ENCODE measurements around the gene AUTS2. TPM values are rescaled to one million over a fixed set of nuclear protein-coding genes. Genes with fewer than 3 reads are reported as not detected.

AUTS2 gene
- total RNA-seq, 1 donor from 2014 or later = 53.0 TPM

DNA sequence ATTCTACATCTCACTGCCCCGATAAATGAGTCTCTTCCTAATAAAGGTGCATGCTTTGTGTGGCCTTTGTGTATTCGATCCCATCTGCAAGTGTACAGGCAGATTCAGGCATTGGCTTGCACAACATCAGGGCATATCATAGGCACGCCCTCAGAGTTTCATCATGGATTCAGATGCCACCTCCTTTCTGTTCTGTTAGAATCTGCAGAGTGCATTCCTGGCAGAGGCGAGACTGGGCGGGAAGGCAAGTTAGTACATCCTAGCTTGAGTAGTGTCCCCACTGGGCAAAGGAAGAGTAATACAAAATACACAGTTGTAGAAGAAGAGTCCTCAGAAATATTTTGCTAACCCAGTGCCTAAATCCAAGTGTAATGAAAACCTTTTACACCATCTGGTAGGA, 1187.2 kb downstream of the AUTS2 start:
- Histone ChIP-seq H3K36me3 (peaks cover 0 to 61% of the 10 kb centered on the region in 2 donors), H3K27ac (no peak overlapping the region), H3K4me1 (no peaks in the 10 kb centered on the region), H3K9me3 (no peaks in the 10 kb centered on the region), H3K4me3 (no peak overlapping the region), H3K27me3 (no peaks in the 10 kb centered on the region)
- intact Hi-C loops (cut with DNase I) = no loop called here
- TF ChIP-seq POLR2A (IDR thresholded peaks at IDR 0.05) = no peak
- peak in 1 of 2 donors; percentile 14 for TF ChIP-seq POLR2AphosphoS5 (IDR thresholded peaks at IDR 0.05; ENCODE audit: insufficient read depth in 1 of 2, low read depth in 1 of 2)
- DNase-seq (ENCODE audit: extremely low spot score in 2 of 2) = peak in 1 of 2 donors; percentile 60

DNA sequence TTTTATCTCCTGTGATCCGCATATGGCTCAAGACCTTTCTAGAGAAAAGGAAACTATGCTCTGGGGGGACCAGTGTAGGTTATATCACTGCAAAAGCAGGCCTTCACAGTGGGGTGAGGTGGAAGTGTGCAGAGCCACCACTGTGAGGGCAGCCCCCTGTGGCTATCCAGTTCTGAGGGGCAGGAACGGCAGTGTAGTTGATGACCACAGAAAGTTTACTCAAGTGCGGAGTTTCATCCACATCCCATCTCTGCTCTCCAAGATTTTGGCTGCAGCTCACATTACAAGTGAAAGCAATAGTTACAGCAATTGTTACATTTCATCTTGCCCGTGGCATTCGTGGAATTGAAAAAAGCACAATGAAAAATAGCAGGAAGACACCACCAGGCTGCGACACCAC, 1187.8 kb downstream of the AUTS2 start:
- H3K36me3 ChIP-seq = peaks cover 0 to 67% of the 10 kb centered on the region in 2 donors

DNA sequence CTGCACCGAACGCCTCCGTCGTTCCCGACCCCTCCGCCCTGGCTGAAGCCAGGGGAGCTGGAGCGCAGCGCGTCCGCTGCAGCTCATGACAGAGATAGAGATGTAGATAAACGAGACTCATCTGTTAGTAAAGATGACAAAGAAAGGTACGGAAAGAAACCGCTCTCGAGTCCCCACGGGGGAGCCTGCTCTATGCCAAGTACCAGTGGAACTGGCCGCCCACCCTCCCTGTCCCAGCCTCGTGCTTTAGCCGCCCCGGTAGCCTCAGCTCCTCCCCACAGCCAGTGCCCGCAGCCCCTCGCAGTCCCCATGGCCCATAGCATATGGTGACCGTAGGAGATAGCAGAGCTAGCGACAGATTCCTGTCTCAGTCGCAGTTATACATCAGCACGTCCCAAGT, 1189.0 kb downstream of the AUTS2 start:
- peaks cover 0 to 56% of the 10 kb centered on the region in 2 donors for H3K36me3 ChIP-seq
- H3K27ac ChIP-seq = no peak overlapping the region
- H3K4me1 ChIP-seq = no peaks in the 10 kb centered on the region
- no peaks in the 10 kb centered on the region for H3K27me3 ChIP-seq
- H3K4me3 ChIP-seq = no peak overlapping the region
- DNase-seq (ENCODE audit: extremely low spot score in 2 of 2) = peak in 1 of 2 donors; percentile 77
- H3K9me3 ChIP-seq = no peaks in the 10 kb centered on the region
- TF ChIP-seq POLR2AphosphoS5 (IDR thresholded peaks at IDR 0.05; ENCODE audit: insufficient read depth in 1 of 2, low read depth in 1 of 2) (no peak), POLR2A (IDR thresholded peaks at IDR 0.05) (no peak)
- TF ChIP-seq, protein P1, sequence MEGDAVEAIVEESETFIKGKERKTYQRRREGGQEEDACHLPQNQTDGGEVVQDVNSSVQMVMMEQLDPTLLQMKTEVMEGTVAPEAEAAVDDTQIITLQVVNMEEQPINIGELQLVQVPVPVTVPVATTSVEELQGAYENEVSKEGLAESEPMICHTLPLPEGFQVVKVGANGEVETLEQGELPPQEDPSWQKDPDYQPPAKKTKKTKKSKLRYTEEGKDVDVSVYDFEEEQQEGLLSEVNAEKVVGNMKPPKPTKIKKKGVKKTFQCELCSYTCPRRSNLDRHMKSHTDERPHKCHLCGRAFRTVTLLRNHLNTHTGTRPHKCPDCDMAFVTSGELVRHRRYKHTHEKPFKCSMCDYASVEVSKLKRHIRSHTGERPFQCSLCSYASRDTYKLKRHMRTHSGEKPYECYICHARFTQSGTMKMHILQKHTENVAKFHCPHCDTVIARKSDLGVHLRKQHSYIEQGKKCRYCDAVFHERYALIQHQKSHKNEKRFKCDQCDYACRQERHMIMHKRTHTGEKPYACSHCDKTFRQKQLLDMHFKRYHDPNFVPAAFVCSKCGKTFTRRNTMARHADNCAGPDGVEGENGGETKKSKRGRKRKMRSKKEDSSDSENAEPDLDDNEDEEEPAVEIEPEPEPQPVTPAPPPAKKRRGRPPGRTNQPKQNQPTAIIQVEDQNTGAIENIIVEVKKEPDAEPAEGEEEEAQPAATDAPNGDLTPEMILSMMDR (IDR thresholded peaks at IDR 0.05) = no peak
- intact Hi-C loops (cut with DNase I) = no loop called here

More for the DNA sequence above, 1187.8 kb downstream of the AUTS2 start:
- Histone ChIP-seq H3K4me1 (no peaks in the 10 kb centered on the region), H3K4me3 (no peak overlapping the region), H3K27ac (no peak overlapping the region), H3K9me3 (no peaks in the 10 kb centered on the region), H3K27me3 (no peaks in the 10 kb centered on the region)
- intact Hi-C loops (cut with DNase I) = no loop called here
- DNase-seq (ENCODE audit: extremely low spot score in 2 of 2) = peak in 1 of 2 donors; percentile 47
- TF ChIP-seq POLR2A (IDR thresholded peaks at IDR 0.05) = no peak
- TF ChIP-seq, protein P1 (IDR thresholded peaks at IDR 0.05) = no peak
- TF ChIP-seq POLR2AphosphoS5 (IDR thresholded peaks at IDR 0.05; ENCODE audit: insufficient read depth in 1 of 2, low read depth in 1 of 2) = no peak

DNA sequence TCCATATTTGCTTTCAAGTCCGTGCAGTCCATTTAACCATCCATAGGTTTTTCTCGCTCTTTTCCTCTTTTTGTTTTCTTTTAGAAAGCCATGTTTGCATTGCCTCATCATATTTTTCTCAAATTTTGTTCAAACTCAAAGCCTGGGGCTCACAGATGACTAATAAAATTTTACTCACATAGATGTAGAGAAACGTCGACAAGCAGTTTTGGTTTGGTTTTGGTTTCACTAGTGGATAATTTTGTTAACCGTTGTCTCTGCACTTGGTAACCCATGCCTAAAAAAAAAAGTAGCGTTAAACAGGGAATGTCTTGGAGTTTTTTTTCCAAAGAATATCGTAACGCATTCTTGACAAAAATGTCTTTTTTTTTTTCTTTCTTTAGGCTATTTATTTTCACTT, 1189.5 kb downstream of the AUTS2 start:
- TF ChIP-seq, protein P1 (IDR thresholded peaks at IDR 0.05) = no peak
- TF ChIP-seq POLR2AphosphoS5 (IDR thresholded peaks at IDR 0.05; ENCODE audit: insufficient read depth in 1 of 2, low read depth in 1 of 2) (no peak), POLR2A (IDR thresholded peaks at IDR 0.05) (no peak)
- peaks cover 0 to 54% of the 10 kb centered on the region in 2 donors for H3K36me3 ChIP-seq
- no peaks in the 10 kb centered on the region for H3K27me3 ChIP-seq
- no peaks in the 10 kb centered on the region for H3K4me1 ChIP-seq
- intact Hi-C loops (cut with DNase I) = no loop called here
- no peak overlapping the region for H3K4me3 ChIP-seq
- DNase-seq (ENCODE audit: extremely low spot score in 2 of 2) = no peak
- no peak overlapping the region for H3K27ac ChIP-seq
- no peaks in the 10 kb centered on the region for H3K9me3 ChIP-seq

DNA sequence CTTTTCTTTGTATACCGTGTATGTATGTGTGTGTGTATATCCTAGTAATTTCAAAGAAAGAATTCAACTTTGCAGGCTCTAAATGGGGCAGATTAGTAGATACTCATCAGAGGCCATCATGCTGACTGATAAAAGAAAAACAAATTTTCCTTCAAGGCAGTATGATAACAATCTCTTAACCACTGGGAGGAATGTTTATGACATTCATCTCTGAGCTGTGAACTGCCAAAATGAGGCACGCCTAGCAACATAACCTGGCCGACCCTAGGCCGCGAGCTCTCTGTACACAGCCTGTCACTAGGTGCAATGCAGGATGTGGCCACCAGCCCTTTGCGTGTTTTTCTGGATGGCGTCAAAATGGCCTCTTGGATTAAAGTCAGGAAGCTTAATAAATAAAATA, 1190.0 kb downstream of the AUTS2 start:
- Histone ChIP-seq H3K9me3 (no peaks in the 10 kb centered on the region), H3K27me3 (no peaks in the 10 kb centered on the region), H3K27ac (no peak overlapping the region), H3K36me3 (peaks cover 0 to 53% of the 10 kb centered on the region in 2 donors), H3K4me1 (no peaks in the 10 kb centered on the region), H3K4me3 (no peak overlapping the region)
- no peak for DNase-seq (ENCODE audit: extremely low spot score in 2 of 2)
- intact Hi-C loops (cut with DNase I) = no loop called here
- TF ChIP-seq POLR2A (IDR thresholded peaks at IDR 0.05) (no peak), POLR2AphosphoS5 (IDR thresholded peaks at IDR 0.05; ENCODE audit: insufficient read depth in 1 of 2, low read depth in 1 of 2) (no peak)
- TF ChIP-seq, protein P1 (IDR thresholded peaks at IDR 0.05) = no peak

Data from vagina (tissue), 2 donors.